ENCODE results near the gene CFAP97.
"Not testable (repeated sequence)": the region's sequence is repeated elsewhere in the genome, so short reads cannot be mapped to it uniquely, and the experiment has no call there.

The CFAP97 gene

GRCh38 chr4:185137233-185137925 is 66.4 kb downstream of the CFAP97 start:
- no peak for DNase-seq

- peak; percentile 52 for DNase-seq
Observed at GRCh38 chr4:185134307-185134869, 69.4 kb downstream of the CFAP97 start.

- no peak for DNase-seq
Observed at GRCh38 chr4:185128272-185129119, 75.3 kb downstream of the CFAP97 start.

DNA sequence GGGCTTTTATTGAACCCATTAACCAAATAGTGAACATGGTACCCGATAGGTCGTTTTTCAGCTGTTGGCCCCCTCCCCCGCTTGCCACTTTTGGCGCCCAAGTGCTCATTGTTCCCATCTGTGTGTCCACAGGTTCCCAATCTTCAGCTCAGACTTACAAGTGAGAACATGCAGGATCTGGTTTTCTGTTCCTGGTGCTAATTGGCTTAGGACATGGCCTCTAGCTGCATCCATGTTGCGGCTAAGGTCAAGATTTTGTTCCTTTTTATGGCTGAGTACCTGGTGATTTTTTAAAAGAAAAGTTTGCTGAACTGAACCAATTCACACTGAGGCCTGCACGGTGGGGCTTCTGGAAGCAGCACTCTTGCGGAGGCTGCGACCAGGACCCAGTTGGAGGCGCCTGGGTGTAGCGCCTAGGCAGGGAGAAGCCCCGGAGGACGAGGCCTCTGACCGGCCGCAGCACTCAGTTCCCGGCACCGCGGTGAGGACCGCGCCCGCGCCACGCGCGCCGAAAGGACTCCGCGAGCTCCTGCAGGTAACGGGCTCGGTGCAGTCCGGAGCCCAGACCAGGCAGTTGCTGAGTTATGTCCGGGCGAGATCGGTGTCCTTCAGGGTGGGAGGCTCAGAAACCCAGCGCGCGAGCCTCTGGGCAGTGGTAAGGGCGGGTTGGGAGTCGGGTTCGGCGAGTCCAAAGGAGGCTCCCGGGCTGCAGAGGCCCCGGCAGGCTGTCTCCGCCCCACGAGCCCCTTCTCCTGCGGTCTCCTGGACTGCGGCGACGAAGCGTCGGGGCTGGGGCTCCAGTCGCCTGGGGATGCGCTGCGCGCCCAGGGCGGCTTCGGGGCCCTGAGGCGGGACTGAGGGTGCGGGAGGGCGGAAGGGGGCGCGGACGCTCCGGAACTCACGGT is 76.5 kb downstream of the CFAP97 start:
- no peak for DNase-seq

DNA sequence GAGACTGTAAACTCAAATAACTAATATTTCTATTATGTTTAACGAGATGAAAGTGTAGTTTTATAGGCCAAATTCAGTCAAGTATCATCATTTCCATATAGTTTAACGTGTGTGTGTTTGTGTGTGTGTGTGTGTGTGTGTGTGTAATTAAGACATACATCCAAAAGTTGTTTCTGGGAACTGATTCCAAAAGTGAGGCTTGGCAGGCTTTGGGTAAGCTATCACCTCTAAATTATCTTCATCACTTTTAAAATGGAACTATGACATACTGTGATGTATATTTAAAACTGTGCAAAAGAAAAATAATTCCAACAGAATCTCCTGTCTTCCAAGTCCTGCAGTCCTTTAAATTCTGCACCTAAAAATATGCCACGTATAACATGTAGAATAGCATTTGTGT is 79.8 kb downstream of the CFAP97 start:
- DNase-seq, result no peak

DNA sequence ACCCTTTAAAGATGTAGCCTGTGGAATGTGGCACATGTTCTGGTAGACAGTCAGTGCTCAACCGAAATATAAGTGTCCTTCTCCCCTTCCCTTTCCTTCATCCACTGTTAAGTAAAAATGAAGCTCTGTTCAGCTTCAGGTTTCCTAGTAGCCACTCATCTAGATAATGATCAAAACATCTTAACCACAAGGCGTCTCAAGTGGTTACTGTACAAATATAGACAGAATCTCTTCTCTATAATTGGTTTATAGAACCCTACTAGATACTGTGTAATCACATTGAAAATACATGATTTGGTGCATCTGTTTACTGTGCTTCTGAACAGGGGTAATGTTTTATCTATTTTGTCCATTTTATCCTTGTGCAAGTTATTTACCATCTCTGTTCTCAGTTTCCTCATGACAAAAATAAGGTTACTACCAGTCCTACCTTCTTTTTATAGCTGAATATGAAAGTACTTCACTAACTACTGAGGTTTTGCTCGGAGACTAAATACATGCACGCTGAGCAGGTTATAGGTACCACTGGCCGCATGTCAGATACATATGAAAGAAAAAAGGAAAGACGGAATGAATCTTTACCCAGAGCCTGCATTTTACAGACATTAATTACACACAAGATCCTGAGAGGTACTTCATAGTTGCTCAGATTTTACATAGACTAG is 81.0 kb downstream of the CFAP97 start:
- no peak for DNase-seq

- no peak for DNase-seq
Observed at GRCh38 chr4:185120631-185120946, 83.2 kb downstream of the CFAP97 start.

GRCh38 chr4:185119927-185120630 is 83.7 kb downstream of the CFAP97 start:
- no peak for DNase-seq

GRCh38 chr4:185119467-185119866 is 84.3 kb downstream of the CFAP97 start:
- not testable (repeated sequence) for DNase-seq

DNA sequence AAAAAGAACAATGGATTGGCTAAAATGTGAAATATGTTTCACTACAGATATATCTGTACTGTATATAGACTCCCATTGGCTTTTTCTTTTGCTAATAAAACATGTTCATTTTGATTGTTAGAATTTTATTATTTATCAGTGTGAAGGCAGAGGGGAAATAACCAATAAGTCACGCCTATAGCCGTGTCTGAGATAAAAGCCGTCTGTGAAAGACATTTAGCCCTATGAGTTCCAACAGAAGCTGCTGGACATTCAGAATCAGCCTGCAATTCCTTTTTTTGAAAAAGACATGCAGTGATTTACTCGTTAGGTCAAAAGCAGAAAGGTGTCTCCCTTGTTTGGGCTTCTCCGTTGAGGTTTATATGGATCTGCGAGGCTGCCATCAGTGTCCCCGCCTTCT is 84.9 kb downstream of the CFAP97 start:
- DNase-seq, result no peak

DNA sequence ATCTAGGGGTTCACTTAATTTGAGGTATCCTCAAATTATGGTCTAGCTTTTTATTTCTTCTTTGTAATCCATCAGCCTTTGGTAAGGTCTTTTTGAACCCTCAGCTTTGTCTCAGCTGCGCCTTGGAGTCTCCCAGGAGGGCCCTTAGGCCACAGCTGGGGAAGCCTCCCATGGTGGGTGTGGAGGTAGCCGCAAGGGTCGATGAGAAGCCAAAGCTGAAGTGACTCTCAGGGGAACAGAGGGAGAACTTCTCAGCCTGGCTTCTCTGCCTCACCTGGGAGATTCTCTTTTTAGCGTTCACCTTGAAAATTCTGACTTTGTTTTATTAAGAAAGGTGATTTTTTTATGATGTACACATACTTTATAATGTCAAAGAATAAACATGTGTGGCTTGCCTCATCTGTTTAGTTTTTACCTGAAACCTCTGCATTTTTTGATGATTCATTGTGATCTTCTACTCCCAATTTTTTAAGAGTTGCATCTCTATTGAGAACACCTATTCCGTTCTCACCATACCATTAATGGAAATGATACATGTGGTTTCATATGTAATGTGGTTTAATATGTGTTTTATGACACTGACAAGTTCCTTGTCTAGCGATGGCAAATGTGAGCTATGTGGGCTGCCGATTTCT is 86.4 kb downstream of the CFAP97 start:
- DNase-seq, result no peak

DNA sequence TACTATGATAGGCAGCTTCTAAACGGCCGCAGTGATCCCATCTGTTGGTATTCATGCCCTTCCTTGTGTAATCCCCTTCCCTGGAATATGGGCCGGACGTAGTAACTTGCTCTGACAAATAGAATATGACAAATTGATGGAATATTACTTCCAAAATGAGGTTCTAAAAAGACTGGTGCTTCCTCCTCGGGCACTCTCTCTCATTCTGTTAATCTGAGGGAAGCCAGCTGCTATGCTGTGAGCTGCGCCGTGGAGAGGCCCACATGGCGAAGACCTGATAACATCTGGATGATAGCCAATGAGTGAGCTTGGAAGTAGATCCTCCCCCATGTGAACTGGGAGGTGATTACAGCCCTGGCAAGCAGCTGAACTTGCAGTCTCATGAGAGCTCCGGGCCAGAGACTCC is 88.0 kb downstream of the CFAP97 start:
- DNase-seq, result peak; percentile 76

GRCh38 chr4:185113340-185113739 is 90.5 kb downstream of the CFAP97 start:
- DNase-seq, result peak; percentile 32

DNA sequence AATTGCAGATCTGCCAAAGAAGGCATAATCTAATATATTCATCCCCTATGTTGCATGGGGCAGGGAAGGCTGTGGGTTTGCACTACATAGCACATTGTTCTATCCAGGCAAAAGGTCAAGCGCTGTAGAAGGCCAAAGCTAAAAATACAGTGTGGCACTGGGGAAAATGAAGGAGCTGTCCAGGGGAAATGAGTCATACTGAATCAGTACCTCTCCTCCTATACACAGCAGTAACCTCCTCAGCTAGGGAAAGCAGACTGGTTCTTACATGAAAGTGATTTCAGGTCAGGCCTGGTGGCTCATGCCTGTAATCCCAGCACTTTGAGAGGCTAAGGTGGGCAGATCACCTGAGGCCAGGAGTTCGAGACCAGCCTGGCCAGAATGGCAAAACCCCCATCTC is 91.7 kb downstream of the CFAP97 start:
- peak; percentile 90 for DNase-seq

- DNase-seq, result no peak
Observed at GRCh38 chr4:185110375-185110823, 93.4 kb downstream of the CFAP97 start.

GRCh38 chr4:185109736-185110135 is 94.1 kb downstream of the CFAP97 start:
- DNase-seq, result no peak
